K562 (cell line): Measurements from ENCODE around the gene MRPL44. TPM values are rescaled to one million over a fixed set of nuclear protein-coding genes. Genes with fewer than 3 reads are reported as not detected.

Experiments
- ATAC-seq: fragments of 200-7000 bp; cut with Tn5 transposase; 3 replicates; pipeline ENCODE4 v1.9.1; 2020; ENCODE audit warnings: moderate library complexity
- BruUV-seq: library from RNA; stranded (reverse); fragments of 400-500 nt; replicated peaks from 2 replicates; lab custom pipeline; 2021; lab: Mats Ljungman, UMichigan
- CTCF ChIA-PET: fragments of 300-600 bp; formaldehyde crosslinking; extraction: SDS; loops from one replicate; lab custom pipeline; 2021; ENCODE audit warnings: low intra/inter-chr PET ratio; lab: Yijun Ruan, JAX
- POLR2A ChIA-PET: fragments of 300-600, 350-650 bp; sonication (Branson Sonifier 250); formaldehyde crosslinking; extraction: SDS; loops from one replicate; lab custom pipeline; 2021; ENCODE audit warnings: antibody characterized with exemption, inconsistent platforms; lab: Yijun Ruan, JAX
- DNase-seq, 4 experiments: peaks; one replicate each; pipeline versions ENCODE4 v3.0.0 to v3.0.0-alpha.2; 2011 to 2018; ENCODE audit warnings: low spot score in 3 of 4, mixed read lengths in 3 of 4; ENCODE audit errors: extremely low read depth in 1 of 4
- FAIRE-seq: peaks from 2 replicates; lab custom pipeline; 2011; peaks lifted over from hg19 to GRCh38; lab: Jason Lieb, UNC
- H2AFZ ChIP-seq: 2 replicates; pipeline ENCODE4 v1.6.0; 2011; ENCODE audit warnings: low read depth, low read length, control low read depth, inconsistent platforms
- H3K27ac ChIP-seq: fragments of 200-600 bp; 3 replicates; pipeline ENCODE4 v1.8.0; 2011; ENCODE audit warnings: low read depth, mild to moderate bottlenecking, control low read depth, inconsistent platforms, low read length, moderate library complexity, mixed read lengths; ENCODE audit errors: extremely low read depth
- H3K27me3 ChIP-seq, 2 experiments: fragments of 300-600 bp in 1 of 2; 2 replicates in 1 of 2; 3 replicates in 1 of 2; pipeline versions ENCODE4 v1.6.0 to v1.8.0; 2011; ENCODE audit warnings: inconsistent platforms in 2 of 2, low read length in 2 of 2, mild to moderate bottlenecking in 1 of 2, mixed read lengths in 1 of 2, moderate library complexity in 1 of 2; ENCODE audit not compliant: control insufficient read depth in 2 of 2, insufficient read depth in 2 of 2
- H3K36me3 ChIP-seq: fragments of 300-600 bp; 3 replicates; pipeline ENCODE4 v1.8.0; 2011; ENCODE audit warnings: mild to moderate bottlenecking, low read length, inconsistent platforms; ENCODE audit not compliant: control insufficient read depth, insufficient read depth
- H3K4me1 ChIP-seq, 2 experiments: fragments of 200-600 bp in 1 of 2; replicated peaks in 1 of 2; 2 replicates in 1 of 2; 3 replicates in 1 of 2; pipeline versions ENCODE4 v1.5.1 to v1.8.0; 2011; ENCODE audit warnings: inconsistent platforms in 2 of 2, low read length in 2 of 2, mild to moderate bottlenecking in 1 of 2, mixed read lengths in 1 of 2, moderate library complexity in 1 of 2; ENCODE audit not compliant: control insufficient read depth in 2 of 2, insufficient read depth in 2 of 2
- H3K4me2 ChIP-seq: 2 replicates; pipeline ENCODE4 v1.6.1; 2011; ENCODE audit warnings: low read length, control low read depth, inconsistent platforms, mixed read lengths; ENCODE audit not compliant: insufficient read depth
- H3K4me3 ChIP-seq: fragments of 200-600 bp; sonication (generic), shearing (Covaris generic); 2 replicates; pipeline ENCODE4 v1.5.1; 2016; ENCODE audit warnings: control low read depth, inconsistent platforms
- H3K79me2 ChIP-seq: fragments of 200-600 bp; 3 replicates; pipeline ENCODE4 v1.8.0; 2011; ENCODE audit warnings: low read length, inconsistent platforms; ENCODE audit not compliant: control insufficient read depth, insufficient read depth
- H3K9ac ChIP-seq, 2 experiments: 2 replicates each; pipeline versions ENCODE4 v1.6.0 to v1.6.1; 2011; ENCODE audit warnings: low read depth in 2 of 2, low read length in 2 of 2, control low read depth in 1 of 2, inconsistent platforms in 1 of 2, mild to moderate bottlenecking in 1 of 2, mixed read lengths in 1 of 2; ENCODE audit not compliant: insufficient read depth in 1 of 2
- H3K9me1 ChIP-seq: one replicate; pipeline ENCODE4 v1.6.0; 2011; ENCODE audit warnings: inconsistent platforms, mild to moderate bottlenecking, low read length, moderate library complexity; ENCODE audit not compliant: control insufficient read depth, insufficient read depth
- H3K9me3 ChIP-seq: replicated peaks from 2 replicates; pipeline ENCODE4 v1.5.1; 2011; ENCODE audit warnings: low read depth, low read length, inconsistent platforms; ENCODE audit not compliant: control insufficient read depth, insufficient read depth
- H4K20me1 ChIP-seq: replicated peaks from 2 replicates; pipeline ENCODE4 v1.6.1; 2011; ENCODE audit warnings: low read length, inconsistent platforms, mixed read lengths; ENCODE audit not compliant: control insufficient read depth, insufficient read depth
- CXXC5 ChIP-seq: fragments of 250-450 bp; sonication (Bioruptor Pico); IDR thresholded peaks from 2 replicates; pipeline ENCODE4 v1.8.0; 2022; ENCODE audit warnings: inconsistent platforms, mild to moderate bottlenecking, moderate library complexity
- MAZ ChIP-seq, 2 experiments: fragments of 450-650 bp in 1 of 2; sonication (generic) in 1 of 2; formaldehyde crosslinking; IDR thresholded peaks in 1 of 2; conservative IDR thresholded peaks in 1 of 2; 2 replicates each; pipeline versions ENCODE4 v1.4.0 to v1.5.0; 2020; ENCODE audit warnings: mild to moderate bottlenecking in 1 of 2, missing genetic modification reagents in 1 of 2
- MEF2A ChIP-seq: IDR thresholded peaks from 2 replicates; pipeline ENCODE4 v1.6.1; 2011; ENCODE audit warnings: low read depth, mild to moderate bottlenecking, low read length, moderate library complexity; ENCODE audit not compliant: control insufficient read depth
- NRF1 ChIP-seq, 2 experiments: fragments of 450-650 bp; IDR thresholded peaks in 1 of 2; conservative IDR thresholded peaks in 1 of 2; 2 replicates each; pipeline ENCODE4 v1.6.1; 2014; ENCODE audit warnings: mild to moderate bottlenecking in 2 of 2
- RBBP5 ChIP-seq: fragments of 200-600 bp; sonication (generic); IDR thresholded peaks from 2 replicates; pipeline ENCODE4 v1.6.1; 2012; ENCODE audit warnings: borderline replicate concordance, mild to moderate bottlenecking, low read length, control low read depth, inconsistent platforms; ENCODE audit not compliant: insufficient read depth, poor library complexity, severe bottlenecking
- SRF ChIP-seq, 2 experiments: fragments of 250-450, 450-650 bp in 1 of 2; sonication (Bioruptor Pico) in 1 of 2; sonication (generic) in 1 of 2; formaldehyde crosslinking; IDR thresholded peaks; 2 replicates each; pipeline versions ENCODE4 v1.5.0 to v1.5.1; 2020 to 2022; ENCODE audit warnings: mild to moderate bottlenecking in 1 of 2, missing genetic modification reagents in 1 of 2
- SRSF3 ChIP-seq: fragments of 200-400 bp; formaldehyde crosslinking; IDR thresholded peaks from 2 replicates; pipeline ENCODE4 v1.6.1; 2016; ENCODE audit warnings: mild to moderate bottlenecking, low read length, moderate library complexity; ENCODE audit not compliant: insufficient read depth
- TCF7 ChIP-seq: sonication (generic); IDR thresholded peaks from 2 replicates; pipeline ENCODE4 v1.6.1; 2016; ENCODE audit warnings: antibody characterized with exemption, borderline replicate concordance
- TFAP4 ChIP-seq: sonication (generic); formaldehyde crosslinking; IDR thresholded peaks from 2 replicates; pipeline ENCODE4 v1.8.0; 2022; ENCODE audit warnings: missing genetic modification reagents, mild to moderate bottlenecking, moderate library complexity, borderline replicate concordance
- ZBTB34 ChIP-seq: fragments of 250-450 bp; sonication (Bioruptor Pico); IDR thresholded peaks from 2 replicates; pipeline ENCODE4 v1.8.0; 2021; ENCODE audit warnings: mild to moderate bottlenecking, moderate library complexity
- ZNF124 ChIP-seq: sonication (generic); formaldehyde crosslinking; IDR thresholded peaks from 2 replicates; pipeline ENCODE4 v1.8.1; 2022; ENCODE audit warnings: missing genetic modification reagents
- ZSCAN32 ChIP-seq: fragments of 450-650 bp; formaldehyde crosslinking; IDR thresholded peaks from 2 replicates; pipeline ENCODE4 v1.4.0; 2020; ENCODE audit warnings: mild to moderate bottlenecking, moderate library complexity
- WGBS: fragments of 100-300 bp; shearing (Covaris generic); methylation state at CpG from one replicate; pipeline ENCODE4 v1.1.6; 2016; ENCODE audit warnings: low coverage, mixed read lengths; ENCODE audit not compliant: insufficient coverage; ENCODE audit errors: missing lambda C conversion rate; 5-methylcytosine and 5-hydroxymethylcytosine counted together
- in situ Hi-C: fragments of 300-500 bp; cut with MboI; formaldehyde crosslinking; loops from 4 replicates; pipeline ENCODE4 v1.15.0; 2018; ENCODE audit warnings: inconsistent platforms, mixed read lengths
- intact Hi-C: fragments of 100-400 bp; cut with micrococcal nuclease; formaldehyde crosslinking; loops from 2 replicates; pipeline ENCODE4 v1.14.2; 2022
- polyA plus RNA-seq, 8 experiments: library from polyadenylated mRNA; depleted of rRNA in 4 of 8; stranded (reverse) in 5 of 8; unstranded in 3 of 8; fragments of >200 nt; fragmentation: Nextera tagmentation in 2 of 8; fragmentation: Illumina TruSeq in 1 of 8; extraction: Ambion mirVana in 2 of 8; extraction: Trizol in 1 of 8; gene quantifications; 2 replicates each; pipeline versions ENCODE4 v1.2.1 to v1.2.3, GENCODE V29; 2011 to 2014; ENCODE audit warnings: inconsistent platforms in 1 of 8, missing spikeins in 1 of 8
- total RNA-seq, 7 experiments: library from RNA; depleted of rRNA in 6 of 7; stranded (reverse); fragments of >200 nt in 6 of 7; fragmentation: Illumina TruSeq in 2 of 7; extraction: Trizol in 2 of 7; gene quantifications; 2 replicates each; pipeline versions ENCODE4 v1.2.1 to v1.2.3, GENCODE V29; 2011 to 2021; ENCODE audit warnings: low replicate concordance in 1 of 7
- TF ChIP-seq, protein P1 (sequence below): fragments of 450-650 bp; formaldehyde crosslinking; IDR thresholded peaks from 2 replicates; pipeline ENCODE4 v1.4.0; 2022; ENCODE audit warnings: missing genetic modification characterization

Gene MRPL44
- total and polyA plus RNA-seq, 9 of the 15 experiments (the other 6 are each of a cell fraction or from before 2014, with no cell fraction given): 10.4 to 26.0 (median 20.2) TPM

DNA sequence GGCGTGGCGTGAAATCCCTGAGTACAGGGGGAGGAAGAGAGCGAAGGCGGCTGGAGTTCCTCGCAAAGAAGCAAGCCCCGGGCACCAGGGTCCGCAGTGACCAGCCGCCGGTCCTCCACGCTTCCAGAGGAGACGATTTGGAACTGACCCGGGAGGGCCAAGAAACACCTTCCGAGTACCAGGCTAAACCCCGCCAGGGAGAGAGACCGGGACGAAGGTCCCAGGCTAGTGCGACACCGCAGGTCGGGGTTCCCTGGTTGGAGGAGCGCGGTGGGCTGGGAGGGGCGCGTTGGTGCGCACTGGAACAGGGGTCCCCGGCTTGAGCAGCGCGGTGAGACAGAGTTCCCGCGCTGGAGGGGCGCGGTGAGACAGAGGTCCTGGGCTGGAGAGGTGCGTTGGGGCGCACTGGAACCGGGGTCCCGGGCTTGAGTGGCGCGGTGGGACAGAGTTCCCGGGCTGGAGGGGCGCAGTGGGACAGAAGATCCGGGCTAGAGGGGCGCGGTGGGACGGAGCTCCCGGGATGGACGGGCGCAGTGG lies 13.0 kb upstream of the MRPL44 start:
- POLR2A ChIA-PET: no interaction called here
- Histone ChIP-seq H4K20me1 (no peaks in the 10 kb centered on the region), H3K27me3 (no peaks in the 10 kb centered on the region), H3K9ac (peak overlapping the region; percentile 65 to 96), H3K79me2 (peaks cover 30% of the 10 kb centered on the region), H3K4me2 (peak overlapping the region; percentile 73), H3K4me3 (peak overlapping the region; percentile 78), H3K9me1 (no peaks in the 10 kb centered on the region), H2AFZ (peak overlapping the region; percentile 64), H3K36me3 (no peaks in the 10 kb centered on the region; the same call in 2 of the 3 replicates), H3K4me1 (peaks cover 15 to 17% of the 10 kb centered on the region in 2 experiments; a peak in 4 of 5 replicates), H3K9me3 (peaks cover 2% of the 10 kb centered on the region; the same call in 1 of the 2 replicates), H3K27ac (peak overlapping the region; percentile 28; the same call in 1 of the 3 replicates)
- in situ Hi-C loops: no loop called here
- TF ChIP-seq ZSCAN32 (CRISPR knock-in tag) (no peak), TFAP4 (peak; percentile 16; the same call in 1 of the 2 replicates), MEF2A (no peak), NRF1 (conservative IDR thresholded peaks at IDR 0.05 in 1 of 2, IDR thresholded peaks at IDR 0.05 in 1 of 2) (peak; percentile 34 to 41; a peak in 3 of 4 replicates), SRSF3 (no peak), CXXC5 (CRISPR knock-in tag) (peak; percentile 21; the same call in 1 of the 2 replicates), TCF7 (no peak), ZBTB34 (CRISPR knock-in tag) (no peak), MAZ (CRISPR knock-in tag; conservative IDR thresholded peaks at IDR 0.05 in 1 of 2, IDR thresholded peaks at IDR 0.05 in 1 of 2) (peak in 1 of 2 experiments; percentile 16; a peak in 1 of 4 replicates), ZNF124 (CRISPR knock-in tag) (0 out of 2 replicates have a peak, but pooled peaks have one; percentile 24), RBBP5 (peak; percentile 24), SRF (CRISPR knock-in tag; IDR thresholded peaks at IDR 0.05) (no peak)
- TF ChIP-seq, protein P1, sequence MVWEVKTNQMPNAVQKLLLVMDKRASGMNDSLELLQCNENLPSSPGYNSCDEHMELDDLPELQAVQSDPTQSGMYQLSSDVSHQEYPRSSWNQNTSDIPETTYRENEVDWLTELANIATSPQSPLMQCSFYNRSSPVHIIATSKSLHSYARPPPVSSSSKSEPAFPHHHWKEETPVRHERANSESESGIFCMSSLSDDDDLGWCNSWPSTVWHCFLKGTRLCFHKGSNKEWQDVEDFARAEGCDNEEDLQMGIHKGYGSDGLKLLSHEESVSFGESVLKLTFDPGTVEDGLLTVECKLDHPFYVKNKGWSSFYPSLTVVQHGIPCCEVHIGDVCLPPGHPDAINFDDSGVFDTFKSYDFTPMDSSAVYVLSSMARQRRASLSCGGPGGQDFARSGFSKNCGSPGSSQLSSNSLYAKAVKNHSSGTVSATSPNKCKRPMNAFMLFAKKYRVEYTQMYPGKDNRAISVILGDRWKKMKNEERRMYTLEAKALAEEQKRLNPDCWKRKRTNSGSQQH (CRISPR knock-in tag): no peak
- peak; percentile 75 for ATAC-seq
- intact Hi-C loops: no loop called here
- DNase-seq: peak; percentile 37 to 46 (median 45)
- 3% methylated on average over 14 of the region's 46 CpGs for WGBS
- no TSS peak for BruUV-seq
- CTCF ChIA-PET: no interaction called here
- no peak for FAIRE-seq
